PFSK-1 (cell line): ENCODE measurements around the gene PKP1.

ENCODE experiments used
- POLR2AphosphoS5 ChIP-seq: IDR thresholded peaks from 2 replicates; pipeline ENCODE4 v1.6.1; 2012; ENCODE audit warnings: low read depth, mild to moderate bottlenecking, control low read depth, low read length, moderate library complexity
- SIN3A ChIP-seq: IDR thresholded peaks from 2 replicates; pipeline ENCODE4 v1.6.1; 2012; ENCODE audit warnings: mild to moderate bottlenecking, low read length, moderate library complexity, borderline replicate concordance; ENCODE audit not compliant: insufficient read depth
- TAF1 ChIP-seq: IDR thresholded peaks from 2 replicates; pipeline ENCODE4 v1.6.1; 2012; ENCODE audit warnings: low read length, control low read depth, borderline replicate concordance; ENCODE audit not compliant: insufficient read depth

- TF ChIP-seq SIN3A (no peak), POLR2AphosphoS5 (no peak), TAF1 (no peak)
Observed at GRCh38 chr1:201354151-201354900, 71.0 kb downstream of the PKP1 start.
